HG03575 (cell line): Measurements from ENCODE around the gene EIF2A.
"Not testable (repeated sequence)": the region's sequence is repeated elsewhere in the genome, so short reads cannot be mapped to it uniquely, and the experiment has no call there.

Experiments used
- ATAC-seq: cut with Tn5 transposase; IDR thresholded peaks from one replicate; pipeline ENCODE4 v1.9.1; 2021; ENCODE audit not compliant: unreplicated experiment, insufficient number of reproducible peaks, low FRiP score; ENCODE audit errors: extremely low read depth

EIF2A gene

GRCh38 chr3:150594150-150594549 lies 47.6 kb downstream of the EIF2A start:
- no peak for ATAC-seq

- ATAC-seq: no peak
Observed at GRCh38 chr3:150597646-150598045, 51.1 kb downstream of the EIF2A start.

GRCh38 chr3:150599611-150600297 lies 53.2 kb downstream of the EIF2A start:
- no peak for ATAC-seq

GRCh38 chr3:150600647-150601530 lies 54.3 kb downstream of the EIF2A start:
- ATAC-seq: not testable (repeated sequence)

- no peak for ATAC-seq
Observed at GRCh38 chr3:150602426-150603152, 56.0 kb downstream of the EIF2A start.

- no peak for ATAC-seq
Observed at GRCh38 chr3:150603153-150603979, 56.8 kb downstream of the EIF2A start, which contains the start of gene SELENOT. TSS of gene SELENOT (plus strand) at chr3:150603321. CDS start at chr3:150603363, 42 bp downstream.

GRCh38 chr3:150603980-150604319 lies 57.4 kb downstream of the EIF2A start:
- no peak for ATAC-seq

GRCh38 chr3:150605998-150606641 lies 59.5 kb downstream of the EIF2A start:
- ATAC-seq: no peak

- no peak for ATAC-seq
Observed at GRCh38 chr3:150607267-150608065, 60.9 kb downstream of the EIF2A start.

GRCh38 chr3:150609988-150610387 lies 63.4 kb downstream of the EIF2A start:
- ATAC-seq: no peak

- no peak for ATAC-seq
Observed at GRCh38 chr3:150610785-150611184, 64.2 kb downstream of the EIF2A start.

- ATAC-seq: no peak
Observed at GRCh38 chr3:150611666-150612065, 65.1 kb downstream of the EIF2A start.

GRCh38 chr3:150612494-150612893 lies 65.9 kb downstream of the EIF2A start:
- ATAC-seq: no peak

GRCh38 chr3:150613034-150613433 lies 66.4 kb downstream of the EIF2A start:
- ATAC-seq: no peak

GRCh38 chr3:150613709-150614480 lies 67.3 kb downstream of the EIF2A start:
- no peak for ATAC-seq

- ATAC-seq: no peak
Observed at GRCh38 chr3:150620002-150620689, 73.6 kb downstream of the EIF2A start.
